Spinal cord (tissue), 10 donors: ENCODE results near the gene GRID1. TPM values are rescaled to one million over a fixed set of nuclear protein-coding genes. Genes with fewer than 3 reads are reported as not detected.
A peak's percentile ranks its signal among the peaks of the same experiment; 100 is the strongest.

Experiments used
- DNase-seq, 6 donors: peaks; one replicate each; pipeline versions ENCODE4 v3.0.0 to v3.0.0-alpha.2; 2013 to 2015; ENCODE audit warnings: low spot score in 6 of 6, low read depth in 4 of 6
- H3K27ac ChIP-seq: one replicate; pipeline ENCODE4 v1.5.1; 2013; ENCODE audit warnings: low read depth, low read length, control low read depth
- H3K27me3 ChIP-seq: one replicate; pipeline ENCODE4 v1.6.1; 2013; ENCODE audit warnings: low read length; ENCODE audit not compliant: control insufficient read depth, insufficient read depth
- H3K36me3 ChIP-seq: one replicate; pipeline ENCODE4 v1.6.1; 2013; ENCODE audit warnings: low read length; ENCODE audit not compliant: control insufficient read depth, insufficient read depth
- H3K4me1 ChIP-seq: one replicate; pipeline ENCODE4 v1.6.1; 2013; ENCODE audit warnings: low read length; ENCODE audit not compliant: control insufficient read depth, insufficient read depth
- H3K4me3 ChIP-seq: one replicate; pipeline ENCODE4 v1.5.1; 2013; ENCODE audit warnings: low read depth, low read length, control low read depth
- H3K9me3 ChIP-seq: one replicate; pipeline ENCODE4 v1.6.1; 2013; ENCODE audit warnings: low read length; ENCODE audit not compliant: control insufficient read depth, insufficient read depth
- WGBS: methylation state at CpG from one replicate; pipeline ENCODE4 v1.1.5; 2013; ENCODE audit warnings: missing lambda C conversion rate; ENCODE audit not compliant: insufficient coverage; 5-methylcytosine and 5-hydroxymethylcytosine counted together
- polyA plus RNA-seq, 2 donors: library from polyadenylated mRNA; unstranded; fragments of 120-200 nt; gene quantifications; one replicate each; pipeline ENCODE4 v1.2.1, GENCODE V29; 2013; ENCODE audit not compliant: insufficient read length in 2 of 2
- total RNA-seq, 2 donors: library from RNA; depleted of rRNA in 1 of 2; stranded (reverse); fragments of 120-200 nt in 1 of 2; fragments of >200 nt in 1 of 2; gene quantifications; one replicate each; pipeline versions ENCODE4 v1.2.3 to v1.2.4, GENCODE V29; 2013 to 2014
- donor health status: healthy.

Gene GRID1
- total and polyA plus RNA-seq, 4 donors: 7.6 to 30.1 (median 22.2) TPM

- Histone ChIP-seq H3K4me1 (peaks cover 18% of the 10 kb centered on the region), H3K9me3 (no peaks in the 10 kb centered on the region), H3K36me3 (peaks cover 4% of the 10 kb centered on the region), H3K27ac (no peak overlapping the region), H3K27me3 (no peaks in the 10 kb centered on the region), H3K4me3 (no peak overlapping the region)
- 47% methylated on average over 12 of the region's 14 CpGs for WGBS
- peak in 1 of 6 donors; percentile 55 for DNase-seq
These were observed 113.2 kb downstream of the GRID1 start for GRCh38 chr10:86253091-86254072.

- peak in 2 of 6 donors; percentile 34 to 71 for DNase-seq
- Histone ChIP-seq H3K4me1 (peaks cover 18% of the 10 kb centered on the region), H3K27me3 (no peaks in the 10 kb centered on the region), H3K36me3 (peaks cover 4% of the 10 kb centered on the region), H3K27ac (no peak overlapping the region), H3K4me3 (no peak overlapping the region), H3K9me3 (no peaks in the 10 kb centered on the region)
- 30% methylated on average over 3 of the region's 3 CpGs for WGBS
These were observed 114.0 kb downstream of the GRID1 start for GRCh38 chr10:86252556-86252955.

DNA sequence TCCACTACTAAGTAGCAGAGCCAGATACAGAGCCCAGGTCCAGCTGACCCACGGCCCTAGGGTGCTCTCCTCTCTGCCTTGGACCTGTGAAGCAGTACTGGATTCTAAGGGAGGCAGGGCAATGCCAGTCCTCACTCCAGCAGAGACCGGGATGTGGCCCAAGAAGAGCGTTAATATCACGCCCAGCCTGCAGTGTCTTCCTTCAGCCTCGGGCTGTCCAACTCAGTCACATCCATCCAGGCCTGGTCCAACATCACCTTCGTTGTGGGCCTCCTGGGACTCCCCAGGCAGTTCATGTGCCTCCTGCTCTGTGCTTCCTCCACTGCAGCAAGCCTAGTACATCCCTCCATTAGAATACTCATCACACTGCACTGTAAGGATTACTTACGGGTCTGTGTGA, 114.5 kb downstream of the GRID1 start:
- Histone ChIP-seq H3K9me3 (no peaks in the 10 kb centered on the region), H3K4me3 (no peak overlapping the region), H3K27me3 (no peaks in the 10 kb centered on the region), H3K4me1 (peaks cover 18% of the 10 kb centered on the region), H3K36me3 (peaks cover 4% of the 10 kb centered on the region), H3K27ac (no peak overlapping the region)
- 80% methylated on average over 4 of the region's 7 CpGs for WGBS
- DNase-seq: no peak

DNA sequence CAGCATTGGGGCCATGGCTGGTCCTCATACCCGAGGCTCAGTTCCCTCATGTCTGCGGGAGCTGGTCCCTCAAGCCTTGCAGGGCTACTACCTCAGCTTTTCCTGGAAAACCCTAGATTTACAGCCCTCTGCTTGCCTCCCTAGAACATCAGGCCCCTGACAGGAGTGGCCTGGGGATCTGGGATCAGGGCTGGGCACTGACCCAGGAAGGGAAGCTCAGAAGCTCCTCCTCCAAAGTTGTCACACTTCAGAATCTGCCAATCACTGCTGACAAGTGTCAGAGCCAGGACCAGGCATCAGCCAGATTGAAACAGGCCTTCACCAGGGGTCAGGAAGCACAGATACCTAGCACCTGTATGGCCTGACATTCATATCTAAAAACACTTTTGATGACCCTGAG, 115.2 kb downstream of the GRID1 start:
- no CpG with 5 or more reads among the region's 2 CpGs for WGBS
- Histone ChIP-seq H3K9me3 (no peaks in the 10 kb centered on the region), H3K4me3 (no peak overlapping the region), H3K4me1 (peaks cover 18% of the 10 kb centered on the region), H3K27me3 (no peaks in the 10 kb centered on the region), H3K36me3 (peaks cover 4% of the 10 kb centered on the region), H3K27ac (no peak overlapping the region)
- DNase-seq: no peak

DNA sequence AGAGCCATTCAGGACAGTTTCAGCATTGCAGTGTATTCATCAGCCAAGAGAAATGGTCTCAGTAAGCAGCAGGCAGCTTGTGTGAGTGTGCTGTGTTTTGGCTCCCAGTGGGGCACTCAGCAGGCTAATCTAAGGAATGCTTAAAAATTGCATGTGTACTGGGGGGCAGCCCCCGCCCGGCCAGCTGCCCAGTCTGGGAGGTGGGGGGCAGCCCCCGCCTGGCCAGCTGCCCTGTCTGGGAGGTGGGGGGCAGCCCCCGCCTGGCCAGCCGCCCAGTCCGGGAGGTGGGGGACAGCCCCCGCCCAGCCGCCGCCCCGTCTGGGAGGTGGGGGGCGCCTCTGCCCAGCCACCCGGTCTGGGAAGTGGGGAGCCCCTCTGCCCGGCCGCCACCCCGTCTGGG, 116.2 kb downstream of the GRID1 start:
- Histone ChIP-seq H3K27ac (no peak overlapping the region), H3K4me1 (peaks cover 23% of the 10 kb centered on the region), H3K4me3 (no peak overlapping the region), H3K27me3 (no peaks in the 10 kb centered on the region), H3K36me3 (peaks cover 2% of the 10 kb centered on the region), H3K9me3 (no peaks in the 10 kb centered on the region)
- DNase-seq: no peak
- WGBS: 93% methylated on average over 11 of the region's 15 CpGs

DNA sequence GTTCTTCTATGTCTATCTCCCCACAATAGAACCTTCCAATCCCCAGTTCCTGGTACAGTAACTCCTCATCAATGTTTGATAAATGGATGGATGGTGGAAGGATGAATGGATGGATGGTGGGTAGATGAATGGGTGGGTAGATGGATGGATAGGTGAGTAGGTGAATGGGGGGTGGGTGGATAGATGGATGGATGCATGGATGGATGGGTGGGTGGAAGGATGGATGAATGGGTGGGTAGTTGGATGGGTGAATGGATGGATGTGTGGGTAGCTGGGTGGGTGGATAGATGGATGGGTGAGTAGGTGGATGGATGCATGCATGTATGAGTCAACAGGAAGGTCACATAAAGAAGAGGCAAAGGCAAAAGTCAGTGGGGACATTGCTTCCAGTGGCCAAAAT, 116.8 kb downstream of the GRID1 start:
- Histone ChIP-seq H3K36me3 (no peaks in the 10 kb centered on the region), H3K4me3 (no peak overlapping the region), H3K4me1 (peaks cover 27% of the 10 kb centered on the region), H3K9me3 (no peaks in the 10 kb centered on the region), H3K27me3 (no peaks in the 10 kb centered on the region), H3K27ac (no peak overlapping the region)
- no peak for DNase-seq

GRCh38 chr10:86248062-86248461, 118.5 kb downstream of the GRID1 start:
- Histone ChIP-seq H3K4me1 (peaks cover 28% of the 10 kb centered on the region), H3K27me3 (no peaks in the 10 kb centered on the region), H3K36me3 (peaks cover 2% of the 10 kb centered on the region), H3K4me3 (no peak overlapping the region), H3K27ac (no peak overlapping the region), H3K9me3 (no peaks in the 10 kb centered on the region)
- DNase-seq: no peak
- WGBS: 89% methylated on average over 3 of the region's 5 CpGs

DNA sequence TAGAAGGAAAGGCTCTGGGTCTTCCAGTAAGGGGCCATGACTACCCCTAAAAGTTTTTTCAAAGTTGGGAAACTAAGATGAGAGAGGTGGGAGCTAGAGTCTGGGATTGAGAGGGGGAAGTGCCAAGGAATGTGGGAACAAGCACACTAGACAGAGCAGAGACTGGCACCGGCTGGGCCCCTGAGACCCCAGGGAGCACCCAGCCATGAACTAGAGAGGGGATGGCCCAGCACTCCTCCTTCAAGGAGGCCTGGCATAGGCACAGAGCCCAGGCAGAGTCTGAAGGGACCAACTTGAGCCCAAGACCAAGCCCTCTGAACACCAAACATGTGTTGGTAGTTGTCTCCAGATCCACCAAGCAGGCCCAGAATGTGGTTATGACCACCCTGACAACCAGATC, 119.0 kb downstream of the GRID1 start:
- Histone ChIP-seq H3K4me1 (peaks cover 27% of the 10 kb centered on the region), H3K4me3 (no peak overlapping the region), H3K27me3 (no peaks in the 10 kb centered on the region), H3K27ac (no peak overlapping the region), H3K36me3 (peaks cover 2% of the 10 kb centered on the region), H3K9me3 (no peaks in the 10 kb centered on the region)
- WGBS: 100% methylated on average over 1 of the region's 1 CpG
- no peak for DNase-seq

DNA sequence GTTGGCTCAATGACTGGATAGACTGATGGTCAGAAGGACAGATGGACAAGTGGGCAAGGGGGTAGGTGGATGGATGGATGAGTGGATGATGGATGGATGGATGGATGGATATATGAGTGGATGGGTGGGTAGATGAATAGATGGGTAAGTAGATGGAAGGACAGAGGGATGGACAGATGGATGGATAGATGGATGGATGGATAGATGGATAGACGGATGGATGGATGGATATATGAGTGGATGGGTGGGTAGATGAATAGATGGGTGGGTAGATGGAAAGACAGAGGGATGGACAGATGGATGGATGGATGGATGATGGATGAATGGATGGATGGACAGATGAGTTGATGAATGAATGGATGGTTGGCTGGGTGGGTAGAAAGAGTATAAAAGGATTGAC, 119.5 kb downstream of the GRID1 start:
- no peak overlapping the region for H3K4me3 ChIP-seq
- no peaks in the 10 kb centered on the region for H3K9me3 ChIP-seq
- peaks cover 25% of the 10 kb centered on the region for H3K4me1 ChIP-seq
- H3K27me3 ChIP-seq: no peaks in the 10 kb centered on the region
- H3K27ac ChIP-seq: no peak overlapping the region
- H3K36me3 ChIP-seq: peaks cover 2% of the 10 kb centered on the region
- WGBS: 75% methylated on average over 1 of the region's 1 CpG
- no peak for DNase-seq
